Lower leg skin (tissue), 3 donors: Measurements from ENCODE around the gene CEP55.

Experiments used
- POLR2A ChIP-seq, 2 donors: fragments of 450-650 bp; IDR thresholded peaks; one replicate each; pipeline ENCODE4 v1.6.1; 2016 to 2017; ENCODE audit warnings: antibody characterized with exemption in 2 of 2, mild to moderate bottlenecking in 1 of 2, moderate library complexity in 1 of 2
- TF ChIP-seq, protein P1 (sequence below), 3 donors: fragments of 450-650 bp; IDR thresholded peaks; one replicate each; pipeline ENCODE4 v1.5.1; 2016; ENCODE audit warnings: antibody characterized with exemption in 3 of 3, mild to moderate bottlenecking in 3 of 3, moderate library complexity in 2 of 3

DNA sequence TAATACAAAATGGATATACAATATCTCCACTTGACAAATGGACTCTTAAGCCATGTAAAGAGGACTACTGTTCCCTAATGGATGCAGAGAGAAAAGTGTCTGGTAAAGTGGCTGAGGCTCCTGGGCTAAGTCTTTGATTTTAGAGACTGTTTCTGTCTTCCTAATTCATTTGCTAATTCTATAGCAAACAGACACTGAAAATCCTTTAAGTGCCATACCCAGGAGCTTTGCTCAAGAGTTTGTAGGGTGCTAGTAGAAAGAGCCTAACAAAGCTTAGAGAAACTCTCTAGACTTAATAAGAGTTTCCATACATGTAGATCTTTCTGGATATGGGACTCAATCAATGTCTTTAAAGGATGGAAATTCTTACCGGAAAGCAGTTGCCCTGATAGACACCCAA lies 16.7 kb downstream of the CEP55 start:
- TF ChIP-seq, protein P1, sequence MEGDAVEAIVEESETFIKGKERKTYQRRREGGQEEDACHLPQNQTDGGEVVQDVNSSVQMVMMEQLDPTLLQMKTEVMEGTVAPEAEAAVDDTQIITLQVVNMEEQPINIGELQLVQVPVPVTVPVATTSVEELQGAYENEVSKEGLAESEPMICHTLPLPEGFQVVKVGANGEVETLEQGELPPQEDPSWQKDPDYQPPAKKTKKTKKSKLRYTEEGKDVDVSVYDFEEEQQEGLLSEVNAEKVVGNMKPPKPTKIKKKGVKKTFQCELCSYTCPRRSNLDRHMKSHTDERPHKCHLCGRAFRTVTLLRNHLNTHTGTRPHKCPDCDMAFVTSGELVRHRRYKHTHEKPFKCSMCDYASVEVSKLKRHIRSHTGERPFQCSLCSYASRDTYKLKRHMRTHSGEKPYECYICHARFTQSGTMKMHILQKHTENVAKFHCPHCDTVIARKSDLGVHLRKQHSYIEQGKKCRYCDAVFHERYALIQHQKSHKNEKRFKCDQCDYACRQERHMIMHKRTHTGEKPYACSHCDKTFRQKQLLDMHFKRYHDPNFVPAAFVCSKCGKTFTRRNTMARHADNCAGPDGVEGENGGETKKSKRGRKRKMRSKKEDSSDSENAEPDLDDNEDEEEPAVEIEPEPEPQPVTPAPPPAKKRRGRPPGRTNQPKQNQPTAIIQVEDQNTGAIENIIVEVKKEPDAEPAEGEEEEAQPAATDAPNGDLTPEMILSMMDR (IDR thresholded peaks at IDR 0.05) = no peak
- no peak for TF ChIP-seq POLR2A (IDR thresholded peaks at IDR 0.05)
